Fibroblast of the aortic adventitia (primary cell): Measurements from ENCODE around the gene CENPP. TPM values are rescaled to one million over a fixed set of nuclear protein-coding genes. Genes with fewer than 3 reads are reported as not detected.

ENCODE experiments used
- DNase-seq: peaks from one replicate; pipeline ENCODE4 v3.0.0-alpha.2; 2010; ENCODE audit warnings: low read depth
- H3K4me3 ChIP-seq: 2 replicates; pipeline ENCODE4 v1.5.1; 2011; ENCODE audit warnings: low read depth, mild to moderate bottlenecking, control low read depth, low read length, moderate library complexity
- CTCF ChIP-seq: IDR thresholded peaks from 2 replicates; pipeline ENCODE4 v1.5.1; 2011; ENCODE audit warnings: mild to moderate bottlenecking, low read length, control low read depth, inconsistent platforms; ENCODE audit not compliant: insufficient read depth
- total RNA-seq: library from RNA; depleted of rRNA; stranded (reverse); fragments of >200 nt; gene quantifications from 2 replicates; pipeline ENCODE4 v1.2.3, GENCODE V29; 2012; ENCODE audit warnings: low replicate concordance

Gene CENPP
- total RNA-seq, 1 donor = 19.3 TPM

GRCh38 chr9:92510747-92511146 lies 185.0 kb downstream of the CENPP start:
- H3K4me3 ChIP-seq = no peak overlapping the region
- DNase-seq = no peak
- no peak for TF ChIP-seq CTCF

GRCh38 chr9:92512622-92513021 lies 186.9 kb downstream of the CENPP start:
- no peak for TF ChIP-seq CTCF
- no peak overlapping the region for H3K4me3 ChIP-seq
- peak; percentile 21 for DNase-seq

GRCh38 chr9:92513349-92513748 lies 187.6 kb downstream of the CENPP start:
- no peak overlapping the region for H3K4me3 ChIP-seq
- DNase-seq = peak; percentile 37
- TF ChIP-seq CTCF = no peak

GRCh38 chr9:92514635-92515034 lies 188.9 kb downstream of the CENPP start:
- no peak for TF ChIP-seq CTCF
- no peak overlapping the region for H3K4me3 ChIP-seq
- DNase-seq = no peak

GRCh38 chr9:92516521-92516920 lies 190.8 kb downstream of the CENPP start:
- DNase-seq = no peak
- no peak overlapping the region for H3K4me3 ChIP-seq
- TF ChIP-seq CTCF = no peak

GRCh38 chr9:92517046-92517445 lies 191.3 kb downstream of the CENPP start:
- TF ChIP-seq CTCF = no peak
- no peak overlapping the region for H3K4me3 ChIP-seq

GRCh38 chr9:92518199-92518598 lies 192.4 kb downstream of the CENPP start:
- TF ChIP-seq CTCF = no peak
- no peak overlapping the region for H3K4me3 ChIP-seq

More at GRCh38 chr9:92517046-92517445, 191.3 kb downstream of the CENPP start:
- no peak for DNase-seq

More at GRCh38 chr9:92518199-92518598, 192.4 kb downstream of the CENPP start:
- DNase-seq = no peak
